Duodenal mucosa (tissue), 2 donors: ENCODE data around the gene CCDC102A.
"Not testable (repeated sequence)": the region's sequence is repeated elsewhere in the genome, so short reads cannot be mapped to it uniquely, and the experiment has no call there.

Source experiments
- H3K27ac ChIP-seq: one replicate; pipeline ENCODE4 v1.7.0; 2013; ENCODE audit warnings: low read depth, low read length
- H3K27me3 ChIP-seq, 2 donors: one replicate each; pipeline ENCODE4 v1.7.0; 2013; ENCODE audit warnings: low read length in 2 of 2, control low read depth in 1 of 2; ENCODE audit not compliant: insufficient read depth in 2 of 2, control insufficient read depth in 1 of 2
- H3K36me3 ChIP-seq, 2 donors: one replicate each; pipeline ENCODE4 v1.7.0; 2013; ENCODE audit warnings: low read length in 2 of 2, control low read depth in 1 of 2; ENCODE audit not compliant: insufficient read depth in 2 of 2, control insufficient read depth in 1 of 2
- H3K4me1 ChIP-seq, 2 donors: one replicate each; pipeline ENCODE4 v1.7.0; 2013; ENCODE audit warnings: low read length in 2 of 2, control low read depth in 1 of 2; ENCODE audit not compliant: insufficient read depth in 2 of 2, control insufficient read depth in 1 of 2
- H3K4me3 ChIP-seq, 2 donors: one replicate each; pipeline ENCODE4 v1.7.0; 2013; ENCODE audit warnings: low read length in 2 of 2, low read depth in 1 of 2
- H3K9ac ChIP-seq, 2 donors: one replicate each; pipeline ENCODE4 v1.7.0; 2013; ENCODE audit warnings: low read length in 2 of 2, low read depth in 1 of 2
- H3K9me3 ChIP-seq, 2 donors: one replicate each; pipeline ENCODE4 v1.7.0; 2013; ENCODE audit warnings: low read length in 2 of 2, control low read depth in 1 of 2; ENCODE audit not compliant: control insufficient read depth in 1 of 2

CCDC102A gene

GRCh38 chr16:57501492-57501891, 34.9 kb downstream of the CCDC102A start:
- Histone ChIP-seq H3K4me3 (no peak overlapping the region), H3K4me1 (no peaks in the 10 kb centered on the region), H3K27me3 (no peaks in the 10 kb centered on the region), H3K36me3 (no peaks in the 10 kb centered on the region), H3K9ac (no peak overlapping the region), H3K9me3 (no peaks in the 10 kb centered on the region), H3K27ac (no peak overlapping the region)

- H3K9me3 ChIP-seq = no peaks in the 10 kb centered on the region
- H3K4me3 ChIP-seq = no peak overlapping the region
- no peaks in the 10 kb centered on the region for H3K36me3 ChIP-seq
- H3K27ac ChIP-seq = no peak overlapping the region
- no peaks in the 10 kb centered on the region for H3K27me3 ChIP-seq
- no peaks in the 10 kb centered on the region for H3K4me1 ChIP-seq
- no peak overlapping the region for H3K9ac ChIP-seq
These were observed 35.7 kb downstream of the CCDC102A start for GRCh38 chr16:57500578-57501111.

- H3K36me3 ChIP-seq, H3K9me3 ChIP-seq, H3K27me3 ChIP-seq, H3K4me1 ChIP-seq, H3K9ac ChIP-seq, H3K4me3 ChIP-seq, H3K27ac ChIP-seq: not testable (repeated sequence)
These were observed 36.4 kb downstream of the CCDC102A start for GRCh38 chr16:57499941-57500340.

GRCh38 chr16:57498031-57498430, 38.3 kb downstream of the CCDC102A start:
- Histone ChIP-seq H3K9ac (no peak overlapping the region), H3K4me1 (no peaks in the 10 kb centered on the region), H3K4me3 (no peak overlapping the region), H3K27ac (no peak overlapping the region), H3K27me3 (no peaks in the 10 kb centered on the region), H3K36me3 (no peaks in the 10 kb centered on the region), H3K9me3 (no peaks in the 10 kb centered on the region)

DNA sequence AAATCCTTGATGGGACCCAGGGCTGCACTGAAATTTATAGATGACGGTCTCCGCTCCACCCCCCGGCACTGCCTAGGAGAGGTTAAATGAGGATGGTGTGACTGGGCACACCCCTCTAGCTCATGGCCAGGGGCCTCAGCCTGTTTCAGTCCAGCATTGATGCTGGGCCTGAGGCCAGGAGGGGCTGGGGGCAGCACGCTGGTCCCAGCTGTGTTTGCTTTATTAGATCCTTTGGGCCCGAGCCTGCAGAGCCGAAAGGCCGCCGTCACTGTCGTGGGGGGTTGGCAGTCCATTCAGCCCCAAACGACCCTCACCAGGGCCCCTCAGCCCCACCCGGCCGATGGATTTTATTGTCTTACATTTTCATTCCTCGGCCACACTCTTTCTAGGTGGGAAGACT, 39.2 kb downstream of the CCDC102A start:
- Histone ChIP-seq H3K9ac (no peak overlapping the region), H3K4me3 (no peak overlapping the region), H3K27me3 (no peaks in the 10 kb centered on the region), H3K27ac (no peak overlapping the region), H3K9me3 (no peaks in the 10 kb centered on the region), H3K4me1 (no peaks in the 10 kb centered on the region), H3K36me3 (no peaks in the 10 kb centered on the region)

GRCh38 chr16:57493767-57494166, 42.6 kb downstream of the CCDC102A start:
- no peaks in the 10 kb centered on the region for H3K4me1 ChIP-seq
- H3K4me3 ChIP-seq = no peak overlapping the region
- H3K27me3 ChIP-seq = no peaks in the 10 kb centered on the region
- no peaks in the 10 kb centered on the region for H3K9me3 ChIP-seq
- no peak overlapping the region for H3K27ac ChIP-seq
- H3K36me3 ChIP-seq = no peaks in the 10 kb centered on the region
- no peak overlapping the region for H3K9ac ChIP-seq

- Histone ChIP-seq H3K9me3 (no peaks in the 10 kb centered on the region), H3K36me3 (no peaks in the 10 kb centered on the region), H3K27ac (no peak overlapping the region), H3K9ac (no peak overlapping the region), H3K4me3 (no peak overlapping the region), H3K4me1 (peaks cover 14 to 22% of the 10 kb centered on the region in 2 donors), H3K27me3 (no peaks in the 10 kb centered on the region)
These were observed 47.1 kb downstream of the CCDC102A start for GRCh38 chr16:57489229-57489628.

- Histone ChIP-seq H3K9ac (no peak overlapping the region), H3K4me3 (peak overlapping the region; percentile 34 to 50), H3K36me3 (no peaks in the 10 kb centered on the region), H3K4me1 (peaks cover 20 to 28% of the 10 kb centered on the region in 2 donors), H3K27me3 (no peaks in the 10 kb centered on the region), H3K9me3 (no peaks in the 10 kb centered on the region), H3K27ac (no peak overlapping the region)
These were observed 49.2 kb downstream of the CCDC102A start for GRCh38 chr16:57486858-57487834.

GRCh38 chr16:57485916-57486857, 50.2 kb downstream of the CCDC102A start, which contains the start of gene DOK4:
TSS of gene DOK4 (minus strand) at chr16:57486493. CDS start at chr16:57479507, 6,986 bp downstream.
- H3K27ac ChIP-seq = peak within 1 kb of the TSS; percentile 49
- H3K4me1 ChIP-seq = peaks cover 23 to 28% of the 10 kb centered on the region in 2 donors
- peak within 1 kb of the TSS; percentile 75 to 80 for H3K4me3 ChIP-seq
- H3K9ac ChIP-seq = peak within 1 kb of the TSS; percentile 60 to 80
- no peaks in the 10 kb centered on the region for H3K36me3 ChIP-seq
- no peaks in the 10 kb centered on the region for H3K27me3 ChIP-seq
- H3K9me3 ChIP-seq = no peaks in the 10 kb centered on the region
